SKM-1 (cell line): ENCODE results near the gene DTNBP1.

Experiments used
- DNase-seq: peaks from one replicate; lab custom pipeline; 2025; ENCODE audit not compliant: unreplicated experiment; lab: John Stamatoyannopoulos, UW

Gene DTNBP1

DNA sequence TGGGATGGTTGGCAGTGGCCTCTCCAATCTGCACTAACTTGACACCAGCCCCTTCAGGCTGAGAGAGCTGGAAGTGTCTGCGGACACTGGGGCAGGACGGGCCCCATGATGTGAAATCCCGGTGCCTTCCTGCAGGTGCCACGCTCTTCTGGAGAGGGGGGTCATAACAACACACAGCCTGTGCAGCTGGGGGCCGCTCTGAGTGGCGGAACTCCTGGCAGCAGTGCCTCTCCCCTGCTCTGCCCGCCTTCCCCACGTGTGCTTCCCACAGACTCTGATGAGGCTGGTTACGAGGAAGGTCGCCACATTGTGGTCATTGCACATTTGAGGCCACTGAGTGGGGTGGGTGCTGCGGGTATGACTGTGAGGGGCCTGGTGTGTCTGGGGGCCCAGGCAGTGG is 145.2 kb downstream of the DTNBP1 start:
- DNase-seq = no peak

DNA sequence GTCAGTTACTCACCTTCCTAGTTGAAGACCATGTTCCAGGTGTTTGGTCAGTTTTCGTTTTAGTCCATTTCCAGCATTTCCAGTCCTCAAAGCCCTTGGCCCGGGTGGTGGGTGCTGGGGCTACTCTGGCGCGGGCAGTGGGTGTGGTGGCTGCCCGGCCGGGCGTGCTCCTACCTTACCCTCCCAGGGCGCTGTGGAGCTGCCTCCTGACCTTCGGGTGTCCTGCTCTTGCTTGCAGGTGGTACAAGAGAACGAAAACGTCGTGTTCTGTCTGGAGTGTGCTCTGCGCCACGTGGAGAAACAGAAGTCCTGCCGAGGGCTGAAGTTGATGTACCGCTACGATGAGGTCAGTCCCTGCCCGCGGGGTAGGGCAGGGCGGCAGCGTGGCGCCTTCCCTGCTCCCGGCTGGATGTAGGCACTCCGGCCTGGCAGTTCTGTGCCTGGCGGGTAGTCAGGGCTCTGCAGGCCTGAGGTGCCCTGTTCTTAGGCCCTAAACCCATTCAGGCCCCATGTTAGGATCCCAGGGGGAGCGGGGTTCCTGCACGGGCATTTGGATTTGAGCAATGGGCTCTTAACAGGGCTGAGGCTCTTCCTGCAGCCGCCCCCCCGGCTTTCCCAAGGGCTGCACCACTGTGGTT is 145.8 kb downstream of the DTNBP1 start:
- no peak for DNase-seq

- DNase-seq = no peak
Measured at GRCh38 chr6:15516378-15516777, 146.4 kb downstream of the DTNBP1 start.

GRCh38 chr6:15515660-15516375 is 147.0 kb downstream of the DTNBP1 start:
- DNase-seq = no peak

- DNase-seq = no peak
Measured at GRCh38 chr6:15515226-15515625, 147.6 kb downstream of the DTNBP1 start.

DNA sequence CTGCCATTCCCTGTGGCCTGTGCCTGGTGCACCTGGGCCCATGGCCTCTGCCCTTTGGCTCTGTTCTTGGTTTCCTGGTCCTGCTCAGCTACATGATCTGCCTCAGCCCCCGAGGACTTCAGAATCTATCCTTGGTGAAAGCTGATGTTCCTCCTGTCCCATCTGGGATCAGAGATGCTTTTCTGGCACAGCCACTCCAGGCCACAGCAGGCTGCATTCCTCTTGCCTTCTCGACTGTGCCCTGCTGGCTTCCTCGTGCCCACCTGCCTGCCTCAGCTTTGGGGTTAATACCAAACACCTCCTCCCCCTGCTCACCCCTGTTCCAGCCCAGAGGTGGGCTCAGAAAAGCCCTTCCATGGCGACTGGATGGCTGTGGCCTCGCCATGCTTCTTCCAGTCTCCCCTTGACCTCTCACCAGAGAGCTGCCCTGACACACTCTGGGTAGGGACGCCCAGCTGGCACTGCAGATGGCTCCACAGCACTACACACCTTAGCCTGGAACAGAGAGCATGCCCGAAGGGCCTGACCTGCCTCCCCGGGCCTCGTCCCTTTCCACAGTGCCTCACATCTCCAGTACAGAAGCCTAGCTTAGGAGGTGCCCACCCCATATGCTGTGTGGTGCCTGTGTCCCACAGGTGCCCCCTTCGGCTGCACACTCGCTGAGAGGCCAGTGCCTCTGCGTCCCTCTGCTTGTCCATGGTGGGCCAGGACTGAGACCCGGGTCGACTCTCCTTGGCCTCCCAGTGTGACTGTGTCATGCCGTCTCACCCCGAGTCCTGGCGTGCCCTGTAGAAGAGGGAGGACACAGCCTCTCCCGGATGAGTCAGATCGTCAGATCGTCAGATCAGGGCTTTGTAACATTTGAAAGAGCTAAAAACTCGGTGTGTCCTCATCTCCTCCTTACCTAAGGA is 148.8 kb downstream of the DTNBP1 start:
- DNase-seq = no peak

- DNase-seq = no peak
Measured at GRCh38 chr6:15513131-15513771, 149.6 kb downstream of the DTNBP1 start.

DNA sequence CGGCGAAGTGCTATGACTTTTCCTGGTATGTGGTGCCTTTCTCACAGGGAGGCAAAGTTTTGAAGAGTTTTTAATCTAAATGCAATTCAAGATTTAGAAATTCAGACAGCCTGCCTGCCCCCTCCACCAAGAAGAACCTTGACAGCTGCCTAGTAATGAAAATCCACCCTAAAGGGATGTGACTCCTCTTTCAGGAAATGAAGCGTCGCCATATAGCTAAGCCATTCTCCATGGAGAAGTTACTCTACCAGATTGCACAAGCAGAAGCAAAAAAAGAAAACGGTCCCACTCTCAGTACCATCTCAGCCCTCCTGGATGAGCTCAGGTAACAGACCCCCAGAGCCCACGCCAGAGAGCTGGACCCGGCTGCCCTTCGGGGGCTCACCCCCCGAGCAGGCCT is 150.1 kb downstream of the DTNBP1 start:
- DNase-seq = no peak

- DNase-seq = no peak
Measured at GRCh38 chr6:15512126-15512525, 150.7 kb downstream of the DTNBP1 start.

DNA sequence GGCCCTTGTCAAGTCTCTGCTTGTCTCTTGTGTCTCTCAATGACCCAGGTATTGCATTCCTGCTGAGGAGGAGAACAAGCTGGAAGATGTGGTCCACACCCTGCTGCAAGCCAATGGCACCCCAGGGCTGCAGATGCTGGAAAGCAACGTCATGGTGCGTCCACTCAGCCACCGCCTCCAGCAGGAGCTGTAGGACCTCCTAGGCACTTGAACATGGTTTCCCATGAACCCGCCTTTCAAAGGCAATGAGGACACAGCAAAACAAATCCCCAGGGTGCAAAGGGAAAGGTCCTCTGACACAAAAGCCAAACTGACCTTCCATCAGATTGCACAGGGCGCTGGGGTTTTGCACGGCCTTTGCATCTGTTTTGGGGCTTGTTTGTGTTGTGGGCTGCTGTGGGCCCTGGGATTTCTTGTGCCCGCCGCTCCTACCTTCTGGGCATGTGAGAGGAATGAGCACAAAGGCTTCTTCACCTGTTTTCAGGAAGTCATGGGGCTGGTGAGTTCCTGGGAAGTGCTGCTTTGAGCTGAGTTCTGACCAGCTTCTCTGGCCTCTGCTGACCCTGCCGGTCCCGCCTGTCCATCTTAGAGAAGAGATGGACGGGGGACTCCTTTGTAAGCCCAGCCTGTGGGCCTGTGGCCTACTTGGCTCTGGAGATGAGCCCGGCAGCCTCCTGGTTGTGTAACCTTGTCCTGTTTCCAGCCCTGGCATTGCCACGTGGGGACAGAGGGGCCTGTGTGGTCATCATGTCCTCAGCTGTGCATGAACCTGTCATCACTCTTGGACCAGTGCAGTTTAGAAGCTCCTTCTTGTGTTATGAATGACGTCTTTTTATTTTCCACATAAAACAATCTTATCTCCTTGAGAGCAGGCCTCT is 151.3 kb downstream of the DTNBP1 start:
- no peak for DNase-seq

DNA sequence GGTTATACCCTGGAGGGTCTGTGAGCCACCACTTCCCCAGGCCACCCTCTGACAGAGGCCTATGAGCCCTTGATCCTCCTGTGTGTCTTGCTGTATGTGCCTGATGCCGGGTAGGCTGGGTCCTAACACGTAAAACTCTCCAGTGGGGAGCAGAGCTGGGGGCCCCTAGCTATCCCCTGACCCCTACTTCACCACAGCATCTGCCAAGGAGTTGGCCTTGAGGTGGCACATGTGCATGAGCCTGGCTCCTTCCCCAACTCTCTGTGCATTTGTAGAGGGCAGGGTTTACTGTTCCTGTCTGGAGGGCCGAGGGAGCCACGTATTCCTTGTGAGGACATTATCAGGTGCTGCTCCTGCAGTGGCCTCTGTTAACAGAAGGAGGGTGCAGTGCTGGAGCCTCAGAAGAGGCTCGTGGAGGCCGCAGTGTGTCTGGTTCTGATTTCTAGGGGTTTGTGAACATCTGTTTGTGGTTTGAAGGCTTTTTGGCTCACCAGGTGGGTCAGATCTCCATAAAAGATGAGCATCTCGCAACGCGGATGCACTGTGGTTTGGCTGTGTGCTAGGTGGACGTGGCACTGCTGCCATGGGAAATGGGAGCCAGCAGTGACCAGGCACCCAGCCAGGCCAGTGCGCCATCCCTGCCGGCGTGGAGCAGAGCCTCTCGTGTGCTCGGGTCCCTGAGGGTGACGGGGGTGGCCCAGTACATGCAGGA is 152.1 kb downstream of the DTNBP1 start:
- DNase-seq = no peak

- DNase-seq = no peak
Measured at GRCh38 chr6:15510121-15510520, 152.7 kb downstream of the DTNBP1 start.

GRCh38 chr6:15509335-15509933 is 153.4 kb downstream of the DTNBP1 start:
- DNase-seq = no peak

- DNase-seq = no peak
Measured at GRCh38 chr6:15508931-15509330, 153.9 kb downstream of the DTNBP1 start.

- DNase-seq = no peak
Measured at GRCh38 chr6:15508441-15508871, 154.4 kb downstream of the DTNBP1 start.

DNA sequence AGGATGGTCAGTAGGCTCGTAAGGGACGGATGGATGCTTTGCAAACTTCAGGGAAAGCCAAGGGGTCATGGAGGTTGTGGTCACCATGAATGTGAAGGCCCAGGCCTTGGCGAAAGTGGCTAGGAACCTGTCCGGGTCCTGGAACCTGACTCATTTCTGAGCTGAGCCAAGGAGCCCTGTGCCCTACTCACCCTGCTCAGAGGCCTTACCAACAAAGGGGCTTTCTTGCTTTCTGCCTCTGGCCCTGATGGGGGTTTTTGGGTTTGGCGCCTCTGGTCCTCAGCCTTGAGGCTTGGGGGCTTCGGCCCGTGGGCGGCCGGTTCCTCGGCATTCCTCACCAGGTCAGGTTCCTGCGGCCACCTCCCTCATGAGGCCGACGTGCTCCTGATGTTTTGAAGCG is 155.1 kb downstream of the DTNBP1 start:
- DNase-seq = no peak

DNA sequence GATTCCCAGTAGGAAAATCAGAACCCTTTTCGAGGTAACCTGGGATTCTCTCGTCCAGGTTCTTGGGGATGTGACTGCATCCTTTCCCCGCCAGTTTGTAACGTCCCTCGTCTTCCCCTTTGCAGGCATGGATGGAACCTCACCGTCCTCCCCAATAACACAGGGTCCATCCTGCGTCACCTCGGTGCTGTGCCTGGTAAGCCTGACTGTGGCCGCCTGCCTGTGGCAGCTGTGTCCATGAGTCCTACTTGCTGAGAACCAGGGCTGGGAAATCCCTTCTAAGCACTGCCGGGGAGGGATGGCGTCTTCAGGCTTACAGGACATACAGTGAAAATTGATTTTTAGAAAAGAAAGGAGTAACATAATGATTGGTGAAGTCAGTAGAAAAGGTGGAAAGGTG is 155.6 kb downstream of the DTNBP1 start:
- no peak for DNase-seq

DNA sequence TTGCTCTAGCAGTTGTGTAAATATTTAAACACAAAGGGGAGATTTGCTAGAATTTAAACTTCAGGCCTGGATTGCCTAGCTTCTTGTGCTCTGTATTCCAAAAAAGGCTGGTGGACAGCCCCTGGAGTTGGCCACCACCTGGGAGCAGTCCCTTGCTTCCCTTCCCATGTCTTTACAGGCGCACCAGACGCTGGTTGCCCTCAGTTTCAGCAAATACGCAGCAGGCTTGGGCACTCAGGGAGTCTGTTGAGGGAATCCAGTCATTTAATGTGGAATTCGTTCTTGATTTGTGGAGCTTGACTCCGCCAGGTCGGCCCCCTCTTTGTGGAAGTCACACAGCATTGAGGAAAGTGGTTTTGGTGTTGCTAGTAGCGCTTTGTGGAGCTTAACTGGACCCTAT is 156.8 kb downstream of the DTNBP1 start:
- no peak for DNase-seq

- no peak for DNase-seq
Measured at GRCh38 chr6:15505463-15505918, 157.3 kb downstream of the DTNBP1 start.
